Kidney (tissue), 14 donors: ENCODE data around the gene MARCHF10. TPM values are rescaled to one million over a fixed set of nuclear protein-coding genes. Genes with fewer than 3 reads are reported as not detected.

Source experiments
- DNase-seq, 5 donors: peaks; one replicate each; pipeline ENCODE4 v3.0.0-alpha.2; 2013 to 2020
- FAIRE-seq: peaks from 2 replicates; lab custom pipeline; 2012; peaks lifted over from hg19 to GRCh38; lab: Jason Lieb, UNC
- H3K27ac ChIP-seq, 2 donors: one replicate each; pipeline ENCODE4 v1.7.0; 2013; ENCODE audit warnings: low read depth in 2 of 2, low read length in 2 of 2, inconsistent platforms in 1 of 2
- H3K27me3 ChIP-seq: one replicate; pipeline ENCODE4 v1.7.1; 2013; ENCODE audit warnings: low read length, inconsistent platforms; ENCODE audit not compliant: control insufficient read depth, insufficient read depth
- H3K36me3 ChIP-seq, 3 donors: one replicate each; pipeline versions ENCODE4 v1.7.0 to v1.7.1; 2013; ENCODE audit warnings: low read length in 3 of 3, control low read depth in 1 of 3, inconsistent platforms in 1 of 3; ENCODE audit not compliant: insufficient read depth in 3 of 3, control insufficient read depth in 2 of 3
- H3K4me1 ChIP-seq, 3 donors: one replicate each; pipeline versions ENCODE4 v1.7.0 to v1.7.1; 2013; ENCODE audit warnings: low read length in 3 of 3, inconsistent platforms in 1 of 3, low read depth in 1 of 3; ENCODE audit not compliant: control insufficient read depth in 2 of 3, insufficient read depth in 2 of 3
- H3K4me3 ChIP-seq, 3 donors: one replicate each; pipeline versions ENCODE4 v1.7.0 to v1.8.1; 2013; ENCODE audit warnings: low read length in 3 of 3, control low read depth in 1 of 3, inconsistent platforms in 1 of 3
- H3K9ac ChIP-seq, 3 donors: one replicate each; pipeline versions ENCODE4 v1.7.0 to v1.7.1; 2013; ENCODE audit warnings: low read length in 3 of 3, control low read depth in 1 of 3, inconsistent platforms in 1 of 3
- H3K9me3 ChIP-seq, 3 donors: one replicate each; pipeline versions ENCODE4 v1.7.0 to v1.7.1; 2013; ENCODE audit warnings: low read length in 3 of 3, control low read depth in 1 of 3, inconsistent platforms in 1 of 3; ENCODE audit not compliant: control insufficient read depth in 2 of 3, insufficient read depth in 1 of 3
- intact Hi-C: fragments of 100-400 bp; cut with DNase I; formaldehyde crosslinking; loops from one replicate; pipeline ENCODE4 v1.11.1; 2022
- polyA plus RNA-seq: library from polyadenylated mRNA; stranded (reverse); fragments of 350-450 nt; fragmentation: Illumina TruSeq; extraction: RNeasy Lipid Tissue Mini Kit (QIAGEN cat#74804); gene quantifications from one replicate; pipeline ENCODE4 v1.2.3, GENCODE V29; 2014; ENCODE audit warnings: low read depth, low replicate concordance; ENCODE audit not compliant: insufficient read depth
- total RNA-seq: library from RNA; stranded (reverse); fragmentation: NEBNext Ultra II Directional; extraction: Animal tissue kit (Norgen Biotek cat#: 25700); gene quantifications from one replicate; pipeline ENCODE4 v1.2.1, GENCODE V29; 2021
- TF ChIP-seq, protein P1 (sequence below): IDR thresholded peaks from 3 replicates; pipeline ENCODE4 v1.5.1; 2012; ENCODE audit warnings: mild to moderate bottlenecking, moderate library complexity, borderline replicate concordance; ENCODE audit not compliant: insufficient read depth; ENCODE audit errors: extremely low read depth
- donor health status: control.
- donor health status: control.
- donor health status: control.
- donor health status: control.
- donor health status: control.
- donor health status: DM: yes; HTN: yes; CAD: no.
- donor health status: Normal renal cell carcinoma (clear cell type).

MARCHF10 gene
- total and polyA plus RNA-seq, 2 donors from 2014 or later = 0.66 to 6.3 TPM

DNA sequence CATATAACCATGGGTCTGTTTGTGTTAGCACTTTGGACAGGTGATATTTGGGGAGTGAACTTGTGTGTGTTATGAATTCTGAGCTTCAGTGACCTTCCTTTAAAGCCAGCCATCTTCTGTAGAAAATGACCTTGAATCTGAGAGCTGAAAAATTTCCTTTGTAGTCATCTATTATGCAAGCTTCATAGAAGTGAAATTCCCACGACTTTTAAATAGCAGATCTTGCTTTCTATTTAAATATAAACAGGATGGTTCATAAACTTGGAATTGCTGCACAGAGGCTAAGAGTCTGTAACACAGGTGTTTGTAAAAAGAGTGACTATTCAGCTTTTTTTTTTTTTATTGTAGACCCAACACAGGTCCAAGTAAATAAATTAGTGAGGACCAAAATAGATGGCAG is 85.5 kb downstream of the MARCHF10 start:
- no peaks in the 10 kb centered on the region for H3K9me3 ChIP-seq
- peaks cover 2 to 8% (median 7%) of the 10 kb centered on the region in 3 donors for H3K4me1 ChIP-seq
- FAIRE-seq (no peak), DNase-seq (no peak)
- H3K4me3 ChIP-seq = no peak overlapping the region
- no peak overlapping the region for H3K9ac ChIP-seq
- no peaks in the 10 kb centered on the region for H3K27me3 ChIP-seq
- TF ChIP-seq, protein P1, sequence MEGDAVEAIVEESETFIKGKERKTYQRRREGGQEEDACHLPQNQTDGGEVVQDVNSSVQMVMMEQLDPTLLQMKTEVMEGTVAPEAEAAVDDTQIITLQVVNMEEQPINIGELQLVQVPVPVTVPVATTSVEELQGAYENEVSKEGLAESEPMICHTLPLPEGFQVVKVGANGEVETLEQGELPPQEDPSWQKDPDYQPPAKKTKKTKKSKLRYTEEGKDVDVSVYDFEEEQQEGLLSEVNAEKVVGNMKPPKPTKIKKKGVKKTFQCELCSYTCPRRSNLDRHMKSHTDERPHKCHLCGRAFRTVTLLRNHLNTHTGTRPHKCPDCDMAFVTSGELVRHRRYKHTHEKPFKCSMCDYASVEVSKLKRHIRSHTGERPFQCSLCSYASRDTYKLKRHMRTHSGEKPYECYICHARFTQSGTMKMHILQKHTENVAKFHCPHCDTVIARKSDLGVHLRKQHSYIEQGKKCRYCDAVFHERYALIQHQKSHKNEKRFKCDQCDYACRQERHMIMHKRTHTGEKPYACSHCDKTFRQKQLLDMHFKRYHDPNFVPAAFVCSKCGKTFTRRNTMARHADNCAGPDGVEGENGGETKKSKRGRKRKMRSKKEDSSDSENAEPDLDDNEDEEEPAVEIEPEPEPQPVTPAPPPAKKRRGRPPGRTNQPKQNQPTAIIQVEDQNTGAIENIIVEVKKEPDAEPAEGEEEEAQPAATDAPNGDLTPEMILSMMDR = no peak
- H3K36me3 ChIP-seq = no peaks in the 10 kb centered on the region
- intact Hi-C loops = no loop called here
- H3K27ac ChIP-seq = peak overlapping the region; percentile 23 to 34

DNA sequence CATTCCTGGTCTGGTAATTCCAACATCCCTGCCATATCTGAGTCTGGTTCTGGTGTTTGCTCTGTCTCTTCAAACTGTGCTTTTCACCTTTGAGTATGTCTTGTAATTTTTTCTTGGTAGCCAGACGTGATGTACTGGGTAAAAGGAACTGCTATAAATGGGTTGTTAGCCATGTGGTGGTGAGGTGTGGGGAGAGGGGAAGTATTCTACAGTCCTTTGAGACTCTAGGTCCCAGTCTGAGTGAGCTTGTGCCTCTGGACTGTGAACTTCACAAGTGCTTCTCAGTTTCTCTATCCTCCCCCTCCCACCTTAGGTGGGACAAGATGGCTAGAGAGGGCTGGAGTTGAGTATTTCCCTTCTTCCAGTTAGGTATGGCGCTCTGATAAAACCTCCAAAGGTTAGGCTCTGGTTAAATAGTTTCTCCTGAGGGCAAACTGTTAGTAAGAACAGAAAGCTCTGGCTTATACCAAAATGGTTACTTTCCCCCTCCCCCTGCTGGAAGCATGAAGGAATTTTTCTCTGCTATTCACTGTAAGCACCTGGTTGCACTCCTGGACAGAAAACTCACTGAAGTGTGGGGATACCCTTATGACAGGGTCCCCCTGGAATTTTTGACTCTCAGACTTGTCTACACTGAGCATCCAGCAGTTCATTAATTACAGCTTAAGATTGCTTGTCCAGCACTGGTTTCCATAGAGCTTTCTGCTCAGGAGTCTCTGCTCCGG is 87.8 kb downstream of the MARCHF10 start:
- H3K36me3 ChIP-seq = no peaks in the 10 kb centered on the region
- intact Hi-C loops = no loop called here
- no peak overlapping the region for H3K27ac ChIP-seq
- FAIRE-seq (no peak), DNase-seq (peak in 1 of 5 donors; percentile 48)
- H3K4me1 ChIP-seq = peaks cover 2 to 8% (median 6%) of the 10 kb centered on the region in 3 donors
- H3K9me3 ChIP-seq = no peaks in the 10 kb centered on the region
- no peak overlapping the region for H3K4me3 ChIP-seq
- H3K9ac ChIP-seq = no peak overlapping the region
- TF ChIP-seq, protein P1 = no peak
- H3K27me3 ChIP-seq = no peaks in the 10 kb centered on the region

DNA sequence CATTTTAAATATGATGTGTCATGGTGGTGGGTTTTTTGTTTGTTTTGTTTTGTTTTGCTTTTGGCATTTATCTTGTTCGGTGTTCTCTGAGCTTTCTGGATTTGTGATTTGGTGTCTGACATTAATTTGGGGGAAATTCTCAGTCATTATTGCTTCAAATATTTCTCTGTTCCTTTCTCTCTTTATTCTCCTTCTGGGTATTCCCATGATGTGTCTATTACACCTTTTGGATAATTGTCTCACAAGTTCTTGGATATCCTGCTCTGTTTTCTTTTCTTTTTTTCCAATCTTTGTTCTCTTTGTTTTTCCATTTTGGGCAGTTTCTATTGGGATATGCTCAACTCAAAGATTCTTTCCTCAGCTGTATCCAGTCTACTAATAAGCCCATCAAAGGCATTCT is 88.5 kb downstream of the MARCHF10 start:
- Histone ChIP-seq H3K4me3 (no peak overlapping the region), H3K27me3 (no peaks in the 10 kb centered on the region), H3K36me3 (no peaks in the 10 kb centered on the region), H3K9me3 (no peaks in the 10 kb centered on the region), H3K4me1 (peaks cover 0 to 3% (median 2%) of the 10 kb centered on the region in 3 donors), H3K27ac (no peak overlapping the region), H3K9ac (no peak overlapping the region)
- intact Hi-C loops = no loop called here
- FAIRE-seq (no peak), DNase-seq (no peak)
- TF ChIP-seq, protein P1 = no peak

DNA sequence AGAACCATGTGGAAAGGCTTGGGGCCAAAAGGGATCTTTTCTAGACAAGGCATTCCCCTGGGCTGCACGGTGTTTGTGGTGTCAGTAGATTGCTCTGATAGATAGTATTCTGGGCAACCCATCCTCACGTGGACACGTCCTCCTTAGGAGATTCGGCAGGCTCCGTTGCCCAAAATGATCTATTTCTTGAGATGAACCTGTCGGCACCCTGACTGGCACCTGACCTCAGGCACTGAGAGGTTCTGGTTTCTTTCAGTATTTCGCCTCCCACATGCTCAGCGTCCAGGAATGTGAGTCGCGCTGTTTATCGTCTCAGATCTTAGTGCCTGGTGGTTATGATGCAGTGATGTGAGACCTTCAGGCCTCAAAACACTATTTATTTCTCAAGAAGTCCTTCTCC is 89.7 kb downstream of the MARCHF10 start:
- TF ChIP-seq, protein P1 = no peak
- H3K9ac ChIP-seq = no peak overlapping the region
- FAIRE-seq (no peak), DNase-seq (peak in 4 of 5 donors; percentile 65 to 84 (median 76))
- peak overlapping the region in 1 of 2 donors; percentile 45 for H3K27ac ChIP-seq
- H3K9me3 ChIP-seq = no peaks in the 10 kb centered on the region
- H3K27me3 ChIP-seq = no peaks in the 10 kb centered on the region
- no peaks in the 10 kb centered on the region for H3K4me1 ChIP-seq
- no peak overlapping the region for H3K4me3 ChIP-seq
- intact Hi-C loops = no loop called here
- H3K36me3 ChIP-seq = no peaks in the 10 kb centered on the region
